ENCODE measurements around the gene EPHA5.

The EPHA5 gene

DNA sequence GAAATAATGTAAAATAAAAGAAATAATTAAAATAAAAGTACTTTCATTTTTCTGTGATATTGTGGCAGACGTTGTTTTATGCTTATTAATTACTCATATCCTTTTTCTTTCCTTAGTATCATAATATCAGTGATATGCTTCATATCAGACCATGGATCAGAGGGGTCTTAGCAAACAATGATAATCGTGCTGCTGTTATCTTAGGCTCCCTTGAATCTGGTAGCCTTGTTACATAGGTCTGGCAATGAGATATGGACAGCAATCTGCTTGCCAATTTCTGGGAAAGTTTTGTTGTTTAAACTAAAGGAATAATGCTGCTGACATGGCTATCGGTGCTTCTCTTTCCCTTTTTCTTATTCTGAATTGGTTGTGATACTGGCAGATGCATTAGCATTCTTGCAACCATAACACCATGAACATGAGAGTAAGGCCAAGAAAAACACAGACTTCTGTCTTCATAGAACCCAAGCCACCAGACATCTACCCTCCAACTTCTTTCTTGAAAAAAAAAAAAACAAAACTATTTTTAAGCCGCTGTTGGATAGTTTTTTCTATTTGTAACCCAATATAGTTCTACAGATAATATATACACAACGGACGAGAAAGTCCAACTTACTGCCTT, 16.4 kb downstream of the EPHA5 start:
- DNase-seq (ENCODE audit: low spot score): no peak

GRCh38 chr4:65651751-65652150, 18.5 kb downstream of the EPHA5 start:
- DNase-seq (ENCODE audit: low spot score): no peak
- no peak for TF ChIP-seq CTCF (IDR thresholded peaks at IDR 0.05; ENCODE audit: extremely low read depth, missing control alignments)

More for the DNA sequence above, 16.4 kb downstream of the EPHA5 start:
- TF ChIP-seq CTCF (IDR thresholded peaks at IDR 0.05; ENCODE audit: extremely low read depth, missing control alignments): no peak

DNA sequence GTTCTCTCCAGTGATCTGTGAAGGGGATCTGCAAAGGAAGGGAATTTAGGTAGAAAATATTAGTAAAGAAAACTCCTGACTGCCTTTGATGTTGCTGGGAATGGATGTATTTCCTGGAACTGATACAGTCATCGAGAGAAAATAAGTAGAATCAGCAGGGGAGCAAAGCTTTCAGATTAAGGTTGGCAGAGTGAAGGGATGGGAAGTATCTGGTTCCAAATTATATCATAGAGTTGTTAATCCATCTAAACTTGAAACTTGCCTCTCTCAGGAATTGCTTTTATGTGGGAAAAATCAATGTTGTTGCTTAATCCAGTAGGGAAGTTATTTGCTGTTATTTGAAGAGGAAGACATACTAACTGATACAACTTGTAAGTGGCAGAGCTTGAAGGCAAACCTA, 19.3 kb downstream of the EPHA5 start:
- no peak for TF ChIP-seq CTCF (IDR thresholded peaks at IDR 0.05; ENCODE audit: extremely low read depth, missing control alignments)
- no peak for DNase-seq (ENCODE audit: low spot score)

DNA sequence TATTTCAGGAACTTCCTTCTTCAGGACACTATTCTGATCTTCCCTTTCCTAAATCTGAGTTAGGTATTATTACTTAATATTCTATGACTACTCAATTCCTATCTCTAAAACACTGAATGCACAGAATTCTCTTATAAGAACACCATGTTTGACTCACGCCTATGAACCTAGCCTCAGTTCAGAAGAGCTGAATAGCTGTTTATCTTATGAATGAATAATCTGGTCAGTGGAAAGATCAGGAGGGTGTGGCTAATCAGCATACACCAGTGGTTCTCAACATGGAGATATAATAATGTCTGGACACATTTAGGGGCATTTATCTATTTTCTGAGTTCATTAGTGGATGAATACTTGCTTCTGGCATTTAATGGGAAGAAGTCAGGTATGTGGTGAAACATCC, 24.2 kb downstream of the EPHA5 start:
- DNase-seq (ENCODE audit: low spot score): no peak

DNA sequence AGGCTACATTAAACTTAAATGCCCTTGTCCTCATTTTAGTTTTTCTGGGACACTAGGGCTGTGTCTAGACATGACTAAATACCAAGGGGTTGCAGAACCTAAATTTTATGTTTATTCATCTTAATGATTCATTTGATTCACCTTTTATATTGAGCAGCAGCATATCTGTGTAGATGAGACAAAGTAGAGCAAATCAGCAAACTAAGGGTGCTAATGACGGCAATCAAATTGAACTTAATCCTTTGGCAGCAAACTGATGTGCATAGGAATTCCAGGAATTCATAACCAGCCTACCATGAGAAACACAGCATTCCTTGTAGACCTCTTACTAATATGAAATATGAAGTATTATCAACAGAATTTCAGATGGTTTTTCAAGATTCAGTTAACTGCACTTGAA, 25.1 kb downstream of the EPHA5 start:
- no peak for TF ChIP-seq CTCF (IDR thresholded peaks at IDR 0.05; ENCODE audit: extremely low read depth, missing control alignments)
- no peak for DNase-seq (ENCODE audit: low spot score)

More for the DNA sequence above, 24.2 kb downstream of the EPHA5 start:
- TF ChIP-seq CTCF (IDR thresholded peaks at IDR 0.05; ENCODE audit: extremely low read depth, missing control alignments): no peak

- TF ChIP-seq CTCF (IDR thresholded peaks at IDR 0.05; ENCODE audit: extremely low read depth, missing control alignments): no peak
- no peak for DNase-seq (ENCODE audit: low spot score)
Measured at GRCh38 chr4:65635051-65635821, 35.1 kb downstream of the EPHA5 start.

DNA sequence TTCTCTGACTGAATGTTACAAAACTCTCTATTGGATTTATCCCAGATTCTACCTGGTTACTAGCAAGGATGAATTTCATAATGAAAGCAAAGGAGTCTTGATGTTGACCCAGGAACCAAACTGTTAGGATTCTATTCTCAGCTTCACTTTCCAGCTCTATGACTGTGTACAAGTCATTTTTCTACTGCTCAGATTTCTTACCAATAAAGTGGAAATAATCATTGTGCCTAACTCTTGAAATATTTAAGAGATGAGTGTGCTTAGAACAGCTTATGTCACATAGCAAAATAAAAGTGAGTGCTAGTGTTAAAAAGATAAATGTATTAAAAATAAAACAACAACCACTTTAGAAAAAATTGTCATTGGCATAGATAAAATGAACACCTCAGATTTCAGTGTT, 45.6 kb downstream of the EPHA5 start:
- TF ChIP-seq CTCF (IDR thresholded peaks at IDR 0.05; ENCODE audit: extremely low read depth, missing control alignments): no peak
- no peak for DNase-seq (ENCODE audit: low spot score)
